K562 (cell line): Measurements from ENCODE around the gene IFT22. TPM values are rescaled to one million over a fixed set of nuclear protein-coding genes. Genes with fewer than 3 reads are reported as not detected.

Source experiments
- ATAC-seq: fragments of 200-7000 bp; cut with Tn5 transposase; 3 replicates; pipeline ENCODE4 v1.9.1; 2020; ENCODE audit warnings: moderate library complexity
- BruUV-seq: library from RNA; stranded (reverse); fragments of 400-500 nt; replicated peaks from 2 replicates; lab custom pipeline; 2021; lab: Mats Ljungman, UMichigan
- CTCF ChIA-PET: fragments of 300-600 bp; formaldehyde crosslinking; extraction: SDS; loops from one replicate; lab custom pipeline; 2021; ENCODE audit warnings: low intra/inter-chr PET ratio; lab: Yijun Ruan, JAX
- POLR2A ChIA-PET: fragments of 300-600, 350-650 bp; sonication (Branson Sonifier 250); formaldehyde crosslinking; extraction: SDS; loops from one replicate; lab custom pipeline; 2021; ENCODE audit warnings: antibody characterized with exemption, inconsistent platforms; lab: Yijun Ruan, JAX
- DNase-seq, 4 experiments: peaks; one replicate each; pipeline versions ENCODE4 v3.0.0 to v3.0.0-alpha.2; 2011 to 2018; ENCODE audit warnings: low spot score in 3 of 4, mixed read lengths in 3 of 4; ENCODE audit errors: extremely low read depth in 1 of 4
- FAIRE-seq: peaks from 2 replicates; lab custom pipeline; 2011; peaks lifted over from hg19 to GRCh38; lab: Jason Lieb, UNC
- H2AFZ ChIP-seq: 2 replicates; pipeline ENCODE4 v1.6.0; 2011; ENCODE audit warnings: low read depth, low read length, control low read depth, inconsistent platforms
- H3K27ac ChIP-seq: fragments of 200-600 bp; 3 replicates; pipeline ENCODE4 v1.8.0; 2011; ENCODE audit warnings: low read depth, mild to moderate bottlenecking, control low read depth, inconsistent platforms, low read length, moderate library complexity, mixed read lengths; ENCODE audit errors: extremely low read depth
- H3K27me3 ChIP-seq, 2 experiments: fragments of 300-600 bp in 1 of 2; 2 replicates in 1 of 2; 3 replicates in 1 of 2; pipeline versions ENCODE4 v1.6.0 to v1.8.0; 2011; ENCODE audit warnings: inconsistent platforms in 2 of 2, low read length in 2 of 2, mild to moderate bottlenecking in 1 of 2, mixed read lengths in 1 of 2, moderate library complexity in 1 of 2; ENCODE audit not compliant: control insufficient read depth in 2 of 2, insufficient read depth in 2 of 2
- H3K36me3 ChIP-seq: fragments of 300-600 bp; 3 replicates; pipeline ENCODE4 v1.8.0; 2011; ENCODE audit warnings: mild to moderate bottlenecking, low read length, inconsistent platforms; ENCODE audit not compliant: control insufficient read depth, insufficient read depth
- H3K4me1 ChIP-seq, 2 experiments: fragments of 200-600 bp in 1 of 2; replicated peaks in 1 of 2; 2 replicates in 1 of 2; 3 replicates in 1 of 2; pipeline versions ENCODE4 v1.5.1 to v1.8.0; 2011; ENCODE audit warnings: inconsistent platforms in 2 of 2, low read length in 2 of 2, mild to moderate bottlenecking in 1 of 2, mixed read lengths in 1 of 2, moderate library complexity in 1 of 2; ENCODE audit not compliant: control insufficient read depth in 2 of 2, insufficient read depth in 2 of 2
- H3K4me2 ChIP-seq: 2 replicates; pipeline ENCODE4 v1.6.1; 2011; ENCODE audit warnings: low read length, control low read depth, inconsistent platforms, mixed read lengths; ENCODE audit not compliant: insufficient read depth
- H3K4me3 ChIP-seq: fragments of 200-600 bp; sonication (generic), shearing (Covaris generic); 2 replicates; pipeline ENCODE4 v1.5.1; 2016; ENCODE audit warnings: control low read depth, inconsistent platforms
- H3K79me2 ChIP-seq: fragments of 200-600 bp; 3 replicates; pipeline ENCODE4 v1.8.0; 2011; ENCODE audit warnings: low read length, inconsistent platforms; ENCODE audit not compliant: control insufficient read depth, insufficient read depth
- H3K9ac ChIP-seq, 2 experiments: 2 replicates each; pipeline versions ENCODE4 v1.6.0 to v1.6.1; 2011; ENCODE audit warnings: low read depth in 2 of 2, low read length in 2 of 2, control low read depth in 1 of 2, inconsistent platforms in 1 of 2, mild to moderate bottlenecking in 1 of 2, mixed read lengths in 1 of 2; ENCODE audit not compliant: insufficient read depth in 1 of 2
- H3K9me1 ChIP-seq: one replicate; pipeline ENCODE4 v1.6.0; 2011; ENCODE audit warnings: inconsistent platforms, mild to moderate bottlenecking, low read length, moderate library complexity; ENCODE audit not compliant: control insufficient read depth, insufficient read depth
- H3K9me3 ChIP-seq: replicated peaks from 2 replicates; pipeline ENCODE4 v1.5.1; 2011; ENCODE audit warnings: low read depth, low read length, inconsistent platforms; ENCODE audit not compliant: control insufficient read depth, insufficient read depth
- H4K20me1 ChIP-seq: replicated peaks from 2 replicates; pipeline ENCODE4 v1.6.1; 2011; ENCODE audit warnings: low read length, inconsistent platforms, mixed read lengths; ENCODE audit not compliant: control insufficient read depth, insufficient read depth
- BMI1 ChIP-seq: fragments of 150-350 bp; IDR thresholded peaks from 2 replicates; pipeline ENCODE4 v1.6.1; 2014; ENCODE audit warnings: low read length
- CBX3 ChIP-seq, 2 experiments: IDR thresholded peaks; 1 replicate in 1 of 2; 2 replicates in 1 of 2; pipeline ENCODE4 v1.6.1; 2012; ENCODE audit warnings: inconsistent platforms in 2 of 2, low read length in 2 of 2, borderline replicate concordance in 1 of 2, control low read depth in 1 of 2
- CBX8 ChIP-seq: fragments of 200-600 bp; sonication (generic); IDR thresholded peaks from 2 replicates; pipeline ENCODE4 v1.6.1; 2012; ENCODE audit warnings: borderline replicate concordance, mixed run types, low read depth, mild to moderate bottlenecking, moderate library complexity, mixed read lengths, low read length, control low read depth, inconsistent platforms; ENCODE audit not compliant: poor library complexity, severe bottlenecking; ENCODE audit errors: extremely low read depth
- CCAR2 ChIP-seq: fragments of 200-400 bp; formaldehyde crosslinking; IDR thresholded peaks from 2 replicates; pipeline ENCODE4 v1.6.1; 2017; ENCODE audit warnings: mild to moderate bottlenecking, low read depth, low read length
- FOXO4 ChIP-seq: fragments of 450-650 bp; formaldehyde crosslinking; IDR thresholded peaks from 2 replicates; pipeline ENCODE4 v1.4.0; 2020; ENCODE audit warnings: mild to moderate bottlenecking, moderate library complexity
- HNRNPK ChIP-seq: fragments of 200-400 bp; formaldehyde crosslinking; IDR thresholded peaks from one replicate; pipeline ENCODE4 v1.6.1; 2018; ENCODE audit warnings: mild to moderate bottlenecking, low read depth, low read length; ENCODE audit not compliant: poor library complexity, severe bottlenecking
- KAT7 ChIP-seq: sonication (generic); formaldehyde crosslinking; IDR thresholded peaks from 2 replicates; pipeline ENCODE4 v1.8.0; 2022; ENCODE audit warnings: missing genetic modification reagents, mild to moderate bottlenecking, borderline replicate concordance
- KDM2B ChIP-seq: fragments of 250-450 bp; sonication (Bioruptor Pico); IDR thresholded peaks from 2 replicates; pipeline ENCODE4 v1.8.0; 2021; ENCODE audit warnings: mild to moderate bottlenecking, moderate library complexity
- NELFE ChIP-seq: IDR thresholded peaks from 2 replicates; pipeline ENCODE4 v1.6.1; 2011; ENCODE audit warnings: mild to moderate bottlenecking; ENCODE audit not compliant: insufficient read depth, insufficient read length
- PBX2 ChIP-seq, 2 experiments: IDR thresholded peaks in 1 of 2; conservative IDR thresholded peaks in 1 of 2; 2 replicates each; pipeline ENCODE4 v1.6.1; 2016; ENCODE audit warnings: low read depth in 2 of 2, mild to moderate bottlenecking in 1 of 2, missing compliant biosample characterization in 1 of 2, missing genetic modification characterization in 1 of 2, moderate library complexity in 1 of 2
- POLR2AphosphoS2 ChIP-seq: IDR thresholded peaks from 2 replicates; pipeline ENCODE4 v1.6.1; 2012; ENCODE audit warnings: low read length, improper control_type of control experiment
- PURB ChIP-seq: sonication (generic); formaldehyde crosslinking; IDR thresholded peaks from 2 replicates; pipeline ENCODE4 v1.9.0; 2021; ENCODE audit warnings: low read depth, mild to moderate bottlenecking, missing genetic modification reagents
- SMC3 ChIP-seq: conservative IDR thresholded peaks from 2 replicates; pipeline ENCODE4 v1.6.1; 2011; ENCODE audit warnings: low read depth, low read length, improper control_type of control experiment; ENCODE audit not compliant: insufficient read depth
- TBP ChIP-seq: optimal IDR thresholded peaks from 2 replicates; pipeline ENCODE3; 2011; ENCODE audit warnings: low read depth, low read length, improper control_type of control experiment
- UBTF ChIP-seq, 2 experiments: IDR thresholded peaks; 2 replicates each; pipeline ENCODE4 v1.6.1; 2012; ENCODE audit warnings: improper control_type of control experiment in 2 of 2, low read depth in 2 of 2, low read length in 2 of 2, borderline replicate concordance in 1 of 2
- WGBS: fragments of 100-300 bp; shearing (Covaris generic); methylation state at CpG from one replicate; pipeline ENCODE4 v1.1.6; 2016; ENCODE audit warnings: low coverage, mixed read lengths; ENCODE audit not compliant: insufficient coverage; ENCODE audit errors: missing lambda C conversion rate; 5-methylcytosine and 5-hydroxymethylcytosine counted together
- in situ Hi-C: fragments of 300-500 bp; cut with MboI; formaldehyde crosslinking; loops from 4 replicates; pipeline ENCODE4 v1.15.0; 2018; ENCODE audit warnings: inconsistent platforms, mixed read lengths
- intact Hi-C: fragments of 100-400 bp; cut with micrococcal nuclease; formaldehyde crosslinking; loops from 2 replicates; pipeline ENCODE4 v1.14.2; 2022
- polyA plus RNA-seq, 8 experiments: library from polyadenylated mRNA; depleted of rRNA in 4 of 8; stranded (reverse) in 5 of 8; unstranded in 3 of 8; fragments of >200 nt; fragmentation: Nextera tagmentation in 2 of 8; fragmentation: Illumina TruSeq in 1 of 8; extraction: Ambion mirVana in 2 of 8; extraction: Trizol in 1 of 8; gene quantifications; 2 replicates each; pipeline versions ENCODE4 v1.2.1 to v1.2.3, GENCODE V29; 2011 to 2014; ENCODE audit warnings: inconsistent platforms in 1 of 8, missing spikeins in 1 of 8
- total RNA-seq, 7 experiments: library from RNA; depleted of rRNA in 6 of 7; stranded (reverse); fragments of >200 nt in 6 of 7; fragmentation: Illumina TruSeq in 2 of 7; extraction: Trizol in 2 of 7; gene quantifications; 2 replicates each; pipeline versions ENCODE4 v1.2.1 to v1.2.3, GENCODE V29; 2011 to 2021; ENCODE audit warnings: low replicate concordance in 1 of 7

The IFT22 gene
- total and polyA plus RNA-seq, 9 of the 15 experiments (the other 6 are each of a cell fraction or from before 2014, with no cell fraction given): 6.3 to 18.2 (median 7.7) TPM

- no peaks in the 10 kb centered on the region for H4K20me1 ChIP-seq
- H3K9ac ChIP-seq: no peak overlapping the region
- no peak overlapping the region for H3K4me3 ChIP-seq
- no peak overlapping the region for H3K4me2 ChIP-seq
- WGBS: 26% methylated on average over 4 of the region's 5 CpGs
- H3K4me1 ChIP-seq: peaks cover 0 to 10% of the 10 kb centered on the region in 2 experiments; a peak in 2 of 5 replicates
- H3K36me3 ChIP-seq: peaks cover 4% of the 10 kb centered on the region; the same call in 1 of the 3 replicates
- intact Hi-C loops: no loop called here
- H2AFZ ChIP-seq: no peak overlapping the region
- H3K9me3 ChIP-seq: no peaks in the 10 kb centered on the region
- POLR2A ChIA-PET: no interaction called here
- H3K27me3 ChIP-seq: peaks cover 0 to 12% of the 10 kb centered on the region in 2 experiments; a peak in 3 of 5 replicates
- H3K27ac ChIP-seq: no peak overlapping the region
- CTCF ChIA-PET: no interaction called here
- no peaks in the 10 kb centered on the region for H3K9me1 ChIP-seq
- H3K79me2 ChIP-seq: no peaks in the 10 kb centered on the region
- no peak for ATAC-seq
- DNase-seq: no peak
- BruUV-seq: no TSS peak
- in situ Hi-C loops: no loop called here
- FAIRE-seq: no peak
- TF ChIP-seq PURB (CRISPR knock-in tag) (no peak), HNRNPK (no peak), CBX8 (no peak), SMC3 (no peak), BMI1 (no peak), PBX2 (CRISPR knock-in tag; IDR thresholded peaks at IDR 0.05; ENCODE audit: low read depth) (no peak), PBX2 (tag; conservative IDR thresholded peaks at IDR 0.05; ENCODE audit: low read depth) (no peak), CBX3 (IDR thresholded peaks at IDR 0.05; ENCODE audit: borderline replicate concordance in 1 of 2, low read length in 2 of 2) (no peak), FOXO4 (CRISPR knock-in tag) (no peak), NELFE (no peak), TBP (no peak), CCAR2 (no peak), KDM2B (CRISPR knock-in tag) (no peak), KAT7 (CRISPR knock-in tag) (no peak), UBTF (IDR thresholded peaks at IDR 0.05; ENCODE audit: borderline replicate concordance in 1 of 2, low read depth in 2 of 2, low read length in 2 of 2) (no peak), POLR2AphosphoS2 (no peak)
Measured at GRCh38 chr7:101319401-101319800, 2.2 kb downstream of the IFT22 start.
